AG04450 (cell line): ENCODE results near the gene ROBO1. TPM values are rescaled to one million over a fixed set of nuclear protein-coding genes. Genes with fewer than 3 reads are reported as not detected.
"Not testable (repeated sequence)": the region's sequence is repeated elsewhere in the genome, so short reads cannot be mapped to it uniquely, and the experiment has no call there.

Source experiments
- CTCF ChIA-PET: fragments of 300-600, 350-600 bp; formaldehyde crosslinking; extraction: SDS; loops from one replicate; lab custom pipeline; 2022; ENCODE audit warnings: antibody characterized with exemption, inconsistent platforms; lab: Charles Lee
- POLR2A ChIA-PET: fragments of 350-600 bp; formaldehyde crosslinking; extraction: SDS; loops from one replicate; lab custom pipeline; 2021; ENCODE audit warnings: antibody characterized with exemption, inconsistent platforms; lab: Yijun Ruan, JAX
- DNase-seq: peaks from one replicate; pipeline ENCODE4 v3.0.0-alpha.2; 2011; ENCODE audit warnings: low read depth, low spot score
- H3K27ac ChIP-seq: one replicate; pipeline ENCODE4 v1.5.1; 2012; ENCODE audit warnings: low read depth, low read length, control low read depth
- H3K27me3 ChIP-seq: one replicate; pipeline ENCODE4 v1.6.0; 2012; ENCODE audit warnings: low read length; ENCODE audit not compliant: control insufficient read depth, insufficient read depth
- H3K4me3 ChIP-seq: 2 replicates; pipeline ENCODE4 v1.5.1; 2011; ENCODE audit warnings: mild to moderate bottlenecking, low read depth, low read length, control low read depth
- H3K9me3 ChIP-seq: 2 replicates; pipeline ENCODE4 v1.5.1; 2012; ENCODE audit warnings: low read length; ENCODE audit not compliant: control insufficient read depth, insufficient read depth
- polyA plus RNA-seq: library from polyadenylated mRNA; depleted of rRNA; stranded (reverse); fragments of >200 nt; gene quantifications from 2 replicates; pipeline ENCODE4 v1.2.3, GENCODE V29; 2011
- TF ChIP-seq, protein P1 (sequence below): IDR thresholded peaks from 2 replicates; pipeline ENCODE4 v1.5.1; 2011; ENCODE audit warnings: low read depth, low read length, control low read depth, inconsistent platforms

Gene ROBO1
- polyA plus RNA-seq, 1 experiment: 66.0 TPM

DNA sequence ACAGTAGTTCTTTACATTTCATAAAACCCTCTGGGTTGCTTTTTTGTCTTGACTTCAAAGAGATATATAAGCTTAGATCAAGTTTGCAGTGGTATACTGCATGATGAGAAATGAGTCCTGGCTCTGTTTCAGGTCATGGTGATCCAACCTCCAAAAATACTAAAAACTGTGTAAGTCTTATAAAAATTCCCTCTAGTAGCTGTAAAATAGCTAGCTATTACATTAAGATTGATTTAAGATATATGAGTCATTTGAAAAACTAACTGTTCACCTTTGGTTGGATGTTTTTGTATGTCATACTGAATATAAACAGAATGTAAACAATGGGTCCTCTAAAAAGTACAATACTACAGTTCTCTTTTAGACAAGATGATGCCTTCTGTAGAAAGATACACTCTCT, 879.2 kb downstream of the ROBO1 start:
- Histone ChIP-seq H3K27me3 (no peaks in the 10 kb centered on the region), H3K4me3 (no peak overlapping the region), H3K9me3 (no peaks in the 10 kb centered on the region), H3K27ac (no peak overlapping the region)
- DNase-seq: no peak
- ChIA-PET POLR2A (no interaction called here), CTCF (no interaction called here)
- TF ChIP-seq, protein P1, sequence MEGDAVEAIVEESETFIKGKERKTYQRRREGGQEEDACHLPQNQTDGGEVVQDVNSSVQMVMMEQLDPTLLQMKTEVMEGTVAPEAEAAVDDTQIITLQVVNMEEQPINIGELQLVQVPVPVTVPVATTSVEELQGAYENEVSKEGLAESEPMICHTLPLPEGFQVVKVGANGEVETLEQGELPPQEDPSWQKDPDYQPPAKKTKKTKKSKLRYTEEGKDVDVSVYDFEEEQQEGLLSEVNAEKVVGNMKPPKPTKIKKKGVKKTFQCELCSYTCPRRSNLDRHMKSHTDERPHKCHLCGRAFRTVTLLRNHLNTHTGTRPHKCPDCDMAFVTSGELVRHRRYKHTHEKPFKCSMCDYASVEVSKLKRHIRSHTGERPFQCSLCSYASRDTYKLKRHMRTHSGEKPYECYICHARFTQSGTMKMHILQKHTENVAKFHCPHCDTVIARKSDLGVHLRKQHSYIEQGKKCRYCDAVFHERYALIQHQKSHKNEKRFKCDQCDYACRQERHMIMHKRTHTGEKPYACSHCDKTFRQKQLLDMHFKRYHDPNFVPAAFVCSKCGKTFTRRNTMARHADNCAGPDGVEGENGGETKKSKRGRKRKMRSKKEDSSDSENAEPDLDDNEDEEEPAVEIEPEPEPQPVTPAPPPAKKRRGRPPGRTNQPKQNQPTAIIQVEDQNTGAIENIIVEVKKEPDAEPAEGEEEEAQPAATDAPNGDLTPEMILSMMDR: no peak

DNA sequence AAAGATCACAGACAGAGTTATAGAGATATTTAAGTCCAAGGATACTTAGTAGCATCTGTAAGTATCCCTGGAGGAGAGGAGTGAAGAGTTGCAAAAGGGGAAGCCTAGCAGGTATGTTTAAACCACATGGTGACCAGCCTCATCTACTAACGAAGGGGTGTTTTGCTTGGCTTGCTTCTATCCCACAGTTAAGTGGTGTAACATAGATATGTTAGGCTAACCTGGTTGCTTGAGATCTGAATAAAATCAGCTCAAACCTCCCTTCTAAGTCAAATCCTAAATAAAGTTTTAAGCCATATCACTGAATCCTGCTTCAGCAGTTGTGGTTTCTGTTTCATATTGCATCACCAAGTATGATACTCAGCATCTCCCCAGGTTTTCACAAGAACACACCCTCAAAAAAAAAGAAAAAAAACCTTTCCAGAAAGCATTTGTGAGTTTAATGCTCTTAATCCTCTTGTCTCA, 880.2 kb downstream of the ROBO1 start:
- no peak overlapping the region for H3K27ac ChIP-seq
- POLR2A ChIA-PET: no interaction called here
- TF ChIP-seq, protein P1: no peak
- H3K27me3 ChIP-seq: no peaks in the 10 kb centered on the region
- no peak overlapping the region for H3K4me3 ChIP-seq
- no peak for DNase-seq
- CTCF ChIA-PET: no interaction called here
- no peaks in the 10 kb centered on the region for H3K9me3 ChIP-seq

DNA sequence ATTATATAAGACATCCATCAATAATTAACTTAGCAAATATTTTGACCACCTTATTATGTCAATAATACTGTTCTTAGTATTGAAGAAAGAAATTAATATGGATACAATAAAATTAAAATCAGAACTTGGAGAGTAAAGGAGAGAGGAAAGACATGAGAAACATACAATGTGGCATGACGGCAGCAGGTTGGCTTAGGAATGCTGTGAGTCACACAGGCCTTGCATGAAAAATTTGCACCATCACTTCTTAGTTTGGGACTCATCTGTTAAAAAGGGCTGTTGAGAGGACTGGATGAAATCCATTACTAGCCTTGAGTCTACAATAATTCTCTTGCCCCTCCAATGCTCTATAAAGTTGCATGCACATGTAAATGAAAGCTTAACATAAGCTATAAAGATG, 880.8 kb downstream of the ROBO1 start:
- no peak for DNase-seq
- POLR2A ChIA-PET: no interaction called here

DNA sequence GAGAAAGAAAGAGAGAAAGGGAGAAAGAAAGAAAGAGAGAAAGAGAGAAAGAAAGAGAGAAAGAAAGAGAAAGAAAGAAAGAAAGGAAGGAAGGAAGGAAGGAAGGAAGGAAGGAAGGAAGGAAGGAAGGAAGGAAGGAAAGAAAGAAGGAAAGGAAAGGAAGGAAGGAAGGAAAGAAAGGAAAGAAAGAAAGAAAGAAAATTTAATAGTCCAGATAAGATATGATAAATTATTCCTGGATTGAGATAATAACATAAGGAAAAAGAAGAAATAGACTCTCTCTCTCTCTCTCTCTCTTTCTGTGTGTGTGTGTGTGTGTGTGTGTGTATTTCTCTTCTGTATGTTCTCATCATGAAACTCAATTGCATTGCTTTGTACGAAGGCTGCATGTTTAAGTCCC, 883.2 kb downstream of the ROBO1 start:
- H3K27me3 ChIP-seq, H3K4me3 ChIP-seq, H3K27ac ChIP-seq, CTCF ChIA-PET, DNase-seq, H3K9me3 ChIP-seq, POLR2A ChIA-PET: not testable (repeated sequence)

More for the DNA sequence above, 880.8 kb downstream of the ROBO1 start:
- Histone ChIP-seq H3K27ac (no peak overlapping the region), H3K27me3 (no peaks in the 10 kb centered on the region), H3K4me3 (no peak overlapping the region), H3K9me3 (no peaks in the 10 kb centered on the region)
- TF ChIP-seq, protein P1: no peak
- CTCF ChIA-PET: no interaction called here

DNA sequence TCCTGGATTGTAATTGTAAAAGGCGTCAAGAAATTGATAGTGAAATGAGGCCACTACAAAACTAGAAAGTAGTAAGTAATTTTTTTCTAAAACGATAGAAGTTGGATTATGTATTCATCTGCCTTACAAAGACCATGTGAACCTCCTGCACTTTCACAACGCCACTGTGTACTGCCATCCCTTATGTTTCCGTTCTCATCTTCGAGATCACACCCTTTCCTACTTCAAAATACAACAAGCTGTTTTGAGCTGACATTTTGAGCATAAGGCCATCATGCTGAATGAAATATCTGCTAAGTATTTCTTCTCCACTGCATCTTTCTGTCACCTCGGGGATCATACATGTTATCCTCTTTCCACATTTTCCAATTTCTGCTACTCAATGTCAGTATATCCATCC, 885.5 kb downstream of the ROBO1 start:
- H3K27ac ChIP-seq: no peak overlapping the region
- TF ChIP-seq, protein P1: no peak
- POLR2A ChIA-PET: no interaction called here
- no peaks in the 10 kb centered on the region for H3K27me3 ChIP-seq
- H3K9me3 ChIP-seq: no peaks in the 10 kb centered on the region
- H3K4me3 ChIP-seq: no peak overlapping the region
- CTCF ChIA-PET: interaction anchor here (0.6 to 0.7 kb wide), 2 partner anchors 120 to 609 kb away, joined by 3 read pairs; no protein-coding TSS in a partner anchor
- DNase-seq: no peak

DNA sequence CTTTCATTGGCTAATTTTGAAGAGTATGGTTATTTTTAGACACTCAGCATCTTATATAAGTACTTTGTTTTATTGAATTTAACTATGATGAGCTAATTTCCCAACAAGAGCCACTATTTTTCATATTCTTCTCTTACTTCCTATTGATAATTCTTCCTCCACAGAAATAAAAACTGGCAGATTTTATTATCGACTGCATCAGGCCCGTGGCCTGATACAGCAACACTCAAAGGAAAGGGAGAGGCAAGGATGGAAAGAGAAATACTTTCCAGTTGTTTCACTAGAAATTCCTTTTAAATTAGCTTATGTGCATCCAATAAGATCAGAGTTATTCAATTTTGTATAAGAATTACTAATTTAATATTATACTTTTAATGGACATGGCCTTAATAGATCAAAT, 886.3 kb downstream of the ROBO1 start:
- TF ChIP-seq, protein P1: no peak
- no peak for DNase-seq
- ChIA-PET POLR2A (no interaction called here), CTCF (no interaction called here)
- Histone ChIP-seq H3K27me3 (no peaks in the 10 kb centered on the region), H3K9me3 (no peaks in the 10 kb centered on the region), H3K4me3 (no peak overlapping the region), H3K27ac (no peak overlapping the region)
